Dermis microvascular lymphatic vessel endothelial cell (primary cell): ENCODE results near the gene ACRV1. TPM values are rescaled to one million over a fixed set of nuclear protein-coding genes. Genes with fewer than 3 reads are reported as not detected.
"Not testable (repeated sequence)": the region's sequence is repeated elsewhere in the genome, so short reads cannot be mapped to it uniquely, and the experiment has no call there.

Source experiments
- DNase-seq, 2 donors: peaks; one replicate each; pipeline versions ENCODE4 v3.0.0 to v3.0.0-alpha.2; 2010; ENCODE audit warnings: low read depth in 2 of 2
- total RNA-seq: library from RNA; depleted of rRNA; stranded (reverse); fragments of >200 nt; gene quantifications from 2 replicates; pipeline ENCODE4 v1.2.1, GENCODE V29; 2014

Gene ACRV1
- total RNA-seq, result 0.13 TPM in 1 of 2 replicates, not detected in the other

- no peak for DNase-seq
Measured at GRCh38 chr11:125680747-125681146, at the start of gene ACRV1. ACRV1 (minus strand) TSS chr11:125680847; CDS start chr11:125680780, 67 bp downstream.

- DNase-seq, result no peak
Measured at GRCh38 chr11:125728969-125729368, 48.3 kb upstream of the ACRV1 start.

- peak; percentile 2 to 32 for DNase-seq
Measured at GRCh38 chr11:125724125-125724524, 43.5 kb upstream of the ACRV1 start.

- DNase-seq, result no peak
Measured at GRCh38 chr11:125720781-125721180, 40.1 kb upstream of the ACRV1 start.

GRCh38 chr11:125704686-125705085, 24.0 kb upstream of the ACRV1 start:
- not testable (repeated sequence) for DNase-seq

- DNase-seq, result no peak
Measured at GRCh38 chr11:125701858-125702621, 21.4 kb upstream of the ACRV1 start.

- DNase-seq, result no peak
Measured at GRCh38 chr11:125701018-125701610, 20.5 kb upstream of the ACRV1 start.

GRCh38 chr11:125694951-125695350, 14.3 kb upstream of the ACRV1 start:
- DNase-seq, result no peak

GRCh38 chr11:125692887-125693286, 12.2 kb upstream of the ACRV1 start:
- no peak for DNase-seq

GRCh38 chr11:125690006-125690405, 9.4 kb upstream of the ACRV1 start:
- DNase-seq, result no peak

- no peak for DNase-seq
Measured at GRCh38 chr11:125689274-125689859, 8.7 kb upstream of the ACRV1 start.

GRCh38 chr11:125688632-125689031, 8.0 kb upstream of the ACRV1 start:
- no peak for DNase-seq

GRCh38 chr11:125688066-125688465, 7.4 kb upstream of the ACRV1 start:
- no peak for DNase-seq

- DNase-seq, result no peak
Measured at GRCh38 chr11:125685228-125685627, 4.6 kb upstream of the ACRV1 start.

- DNase-seq, result no peak
Measured at GRCh38 chr11:125679837-125680236, 810 bp downstream of the ACRV1 start.

GRCh38 chr11:125679397-125679796, 1.2 kb downstream of the ACRV1 start:
- peak in 1 of 2 donors; percentile 11 for DNase-seq

- DNase-seq, result no peak
Measured at GRCh38 chr11:125675196-125675595, 5.5 kb downstream of the ACRV1 start.

GRCh38 chr11:125674210-125674609, 6.4 kb downstream of the ACRV1 start:
- DNase-seq, result peak in 1 of 2 donors; percentile 62

GRCh38 chr11:125671561-125671960, 9.1 kb downstream of the ACRV1 start:
- DNase-seq, result peak in 1 of 2 donors; percentile 65

GRCh38 chr11:125670172-125670571, 10.5 kb downstream of the ACRV1 start:
- peak in 1 of 2 donors; percentile 43 for DNase-seq

GRCh38 chr11:125667151-125667550, 13.5 kb downstream of the ACRV1 start:
- no peak for DNase-seq

- DNase-seq, result no peak
Measured at GRCh38 chr11:125663910-125664309, 16.7 kb downstream of the ACRV1 start.

GRCh38 chr11:125662689-125663088, 18.0 kb downstream of the ACRV1 start:
- no peak for DNase-seq
